Measurements from ENCODE around the gene MEPCE.
"Not testable (repeated sequence)": the region's sequence is repeated elsewhere in the genome, so short reads cannot be mapped to it uniquely, and the experiment has no call there.

MEPCE gene

DNA sequence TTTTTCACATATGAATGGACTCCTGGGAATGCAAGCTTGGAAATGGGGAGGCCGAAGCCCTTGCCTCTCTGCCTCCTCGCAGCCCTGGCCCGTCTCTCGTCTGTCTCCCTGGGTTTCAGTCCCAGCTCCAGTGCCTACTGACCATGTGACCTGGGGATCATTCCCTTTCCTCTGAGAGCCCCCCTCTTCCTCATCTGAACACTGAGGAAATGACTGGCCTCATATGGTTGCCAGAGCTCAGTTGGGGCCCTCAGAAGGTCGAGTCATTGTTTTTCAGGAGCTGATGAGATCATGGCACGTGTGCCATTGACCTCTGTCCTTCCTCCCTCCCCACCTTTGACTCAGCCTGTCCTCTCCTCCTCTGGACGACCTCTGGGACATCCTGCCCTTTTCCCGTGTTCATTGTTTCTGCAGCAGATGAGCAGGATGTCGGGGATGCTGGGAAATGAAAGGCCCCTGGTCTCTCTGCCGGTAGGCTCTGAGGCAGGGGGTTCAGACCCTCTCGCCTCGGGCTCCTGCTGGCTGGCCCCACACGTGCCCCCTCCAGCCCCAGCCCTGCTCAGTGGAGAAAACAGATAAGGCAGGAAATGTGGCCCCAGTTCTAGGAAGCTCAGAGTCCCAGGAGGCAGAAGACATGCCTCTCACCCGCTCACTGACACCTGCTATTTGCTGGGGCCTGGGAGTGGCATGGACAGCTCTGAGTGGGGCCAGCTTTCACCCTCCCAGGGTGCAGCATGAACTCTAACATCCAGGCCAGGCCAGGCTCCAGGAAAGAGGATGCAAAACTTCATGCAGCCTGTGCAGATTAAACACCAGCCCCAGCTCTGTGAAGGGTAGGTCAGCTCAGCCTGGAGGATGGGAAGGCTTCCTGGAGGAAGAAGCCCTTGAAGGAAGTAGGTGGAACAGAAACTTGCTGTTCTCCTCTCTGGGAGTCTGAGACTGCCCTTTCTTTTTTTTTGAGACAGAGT lies 15.0 kb downstream of the MEPCE start:
- no peak overlapping the region for H3K4me3 ChIP-seq (ENCODE audit: extremely low read depth, insufficient read depth, low read length, poor library complexity, severe bottlenecking)
- WGBS, 2 experiments (ENCODE audit: insufficient coverage in 2 of 2): 64 to 67% methylated on average over 11 to 14 of the region's 14 CpGs
- H3K27ac ChIP-seq (ENCODE audit: low read depth, low read length, severe bottlenecking): peak overlapping the region; percentile 76
- no peaks in the 10 kb centered on the region for H3K9me3 ChIP-seq (ENCODE audit: control insufficient read depth, low read length)
- H3K4me1 ChIP-seq (ENCODE audit: control insufficient read depth, insufficient read depth, low read length, poor library complexity, severe bottlenecking): peaks cover 4% of the 10 kb centered on the region
- H3K36me3 ChIP-seq (ENCODE audit: control insufficient read depth, insufficient read depth, low read length): no peaks in the 10 kb centered on the region

DNA sequence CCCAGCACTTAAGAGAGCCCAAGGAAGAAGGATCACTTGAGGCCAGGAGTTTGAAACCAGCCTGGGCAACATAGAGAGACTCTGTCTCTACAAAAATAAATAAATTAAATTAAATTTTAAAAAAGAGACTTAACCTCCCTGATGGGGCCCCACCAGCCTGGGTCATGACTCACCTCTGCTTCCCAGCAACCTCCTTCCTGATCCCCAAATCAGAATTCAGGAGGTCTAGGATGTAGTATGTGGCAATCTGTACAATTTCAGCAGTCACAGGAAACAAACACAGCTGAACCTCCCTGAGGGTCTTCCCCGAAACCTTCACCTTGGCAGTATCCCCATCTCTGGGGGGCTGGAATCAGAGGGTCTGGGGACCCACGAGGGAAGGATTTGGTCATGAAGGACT lies 16.4 kb downstream of the MEPCE start:
- Histone ChIP-seq H3K9me3 (ENCODE audit: control insufficient read depth, low read length) (no peaks in the 10 kb centered on the region), H3K4me1 (ENCODE audit: control insufficient read depth, insufficient read depth, low read length, poor library complexity, severe bottlenecking) (peaks cover 4% of the 10 kb centered on the region), H3K4me3 (ENCODE audit: extremely low read depth, insufficient read depth, low read length, poor library complexity, severe bottlenecking) (no peak overlapping the region), H3K36me3 (ENCODE audit: control insufficient read depth, insufficient read depth, low read length) (no peaks in the 10 kb centered on the region), H3K27ac (ENCODE audit: low read depth, low read length, severe bottlenecking) (no peak overlapping the region)
- WGBS, 2 experiments (ENCODE audit: insufficient coverage in 2 of 2): 100% methylated on average over 1 to 2 of the region's 2 CpGs

DNA sequence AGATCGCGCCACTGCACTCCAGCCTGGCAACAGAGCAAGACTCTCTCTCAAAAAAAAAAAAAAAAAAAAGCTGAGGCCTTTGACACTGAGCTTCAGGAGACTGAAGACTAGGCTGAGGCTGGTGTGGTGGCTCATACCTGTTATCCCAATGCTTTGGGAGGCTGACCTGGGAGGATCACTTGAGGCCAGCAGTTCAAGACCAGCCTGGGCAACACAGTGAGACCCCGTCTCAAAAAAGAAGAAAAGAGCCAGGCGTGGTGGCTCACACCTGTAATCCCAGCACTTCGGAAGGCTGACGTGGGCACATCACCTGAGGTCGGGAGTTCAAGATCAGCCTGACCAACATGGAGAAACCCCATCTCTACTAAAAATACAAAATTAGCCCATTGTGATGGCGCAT lies 17.7 kb downstream of the MEPCE start:
- 75 to 89% methylated on average over 3 of the region's 8 CpGs for WGBS, 2 experiments (ENCODE audit: insufficient coverage in 2 of 2)
- not testable (repeated sequence) for H3K4me3 ChIP-seq (ENCODE audit: extremely low read depth, insufficient read depth, low read length, poor library complexity, severe bottlenecking); H3K4me1 ChIP-seq (ENCODE audit: control insufficient read depth, insufficient read depth, low read length, poor library complexity, severe bottlenecking); H3K9me3 ChIP-seq (ENCODE audit: control insufficient read depth, low read length); H3K27ac ChIP-seq (ENCODE audit: low read depth, low read length, severe bottlenecking); H3K36me3 ChIP-seq (ENCODE audit: control insufficient read depth, insufficient read depth, low read length)

DNA sequence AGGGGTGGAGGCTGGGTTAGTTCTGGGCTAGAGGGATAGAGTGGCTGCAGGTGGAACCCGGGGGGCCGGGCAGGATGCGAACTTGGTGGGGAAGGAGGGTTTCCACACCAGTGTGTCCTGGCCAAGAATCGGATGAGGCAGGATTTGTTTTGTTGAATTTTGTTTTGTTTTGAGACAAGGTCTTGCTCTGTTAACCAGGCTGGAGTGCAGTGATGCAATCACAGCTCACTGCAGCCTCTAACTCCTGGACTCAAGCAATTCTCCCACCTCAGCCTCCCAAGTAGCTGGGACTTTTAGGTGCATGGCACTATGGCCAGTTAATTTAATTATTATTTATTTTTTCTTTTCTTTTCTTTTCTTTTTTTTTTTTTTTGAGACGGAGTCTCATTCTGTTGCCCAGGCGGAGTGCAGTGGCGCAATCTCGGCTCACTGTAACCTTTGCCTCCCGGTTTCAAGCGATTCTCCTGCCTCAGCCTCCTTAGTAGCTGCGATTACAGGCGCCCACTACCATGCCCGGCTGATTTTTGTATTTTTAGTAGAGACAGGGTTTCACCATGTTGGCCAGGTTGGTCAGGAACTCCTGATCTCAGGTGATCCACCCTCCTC lies 19.7 kb downstream of the MEPCE start:
- no peak overlapping the region for H3K27ac ChIP-seq (ENCODE audit: low read depth, low read length, severe bottlenecking)
- H3K36me3 ChIP-seq (ENCODE audit: control insufficient read depth, insufficient read depth, low read length): no peaks in the 10 kb centered on the region
- H3K4me3 ChIP-seq (ENCODE audit: extremely low read depth, insufficient read depth, low read length, poor library complexity, severe bottlenecking): no peak overlapping the region
- 91 to 96% methylated on average over 8 to 11 of the region's 13 CpGs for WGBS, 2 experiments (ENCODE audit: insufficient coverage in 2 of 2)
- H3K4me1 ChIP-seq (ENCODE audit: control insufficient read depth, insufficient read depth, low read length, poor library complexity, severe bottlenecking): peaks cover 4% of the 10 kb centered on the region
- H3K9me3 ChIP-seq (ENCODE audit: control insufficient read depth, low read length): no peaks in the 10 kb centered on the region

DNA sequence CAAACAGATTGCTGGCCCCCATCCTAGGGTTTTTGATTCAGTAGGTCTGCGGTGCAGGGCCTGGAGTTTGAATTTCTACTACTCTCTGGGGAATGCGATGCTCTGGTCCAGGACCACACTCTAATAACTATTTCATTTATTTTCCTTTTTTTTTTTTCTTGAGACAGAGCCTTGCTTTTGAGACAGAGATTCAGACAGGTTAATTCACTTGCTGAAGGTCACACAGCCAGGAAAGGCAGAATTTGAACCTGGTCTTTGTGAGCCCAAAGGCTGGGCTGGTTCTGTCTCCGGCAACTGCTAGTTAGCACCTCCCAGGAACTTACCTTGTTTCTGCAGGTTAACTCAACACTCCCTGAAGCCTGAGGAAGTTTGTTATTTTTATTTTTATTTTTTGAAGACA lies 22.9 kb downstream of the MEPCE start:
- Histone ChIP-seq H3K9me3 (ENCODE audit: control insufficient read depth, low read length) (no peaks in the 10 kb centered on the region), H3K4me1 (ENCODE audit: control insufficient read depth, insufficient read depth, low read length, poor library complexity, severe bottlenecking) (peaks cover 2% of the 10 kb centered on the region), H3K27ac (ENCODE audit: low read depth, low read length, severe bottlenecking) (no peak overlapping the region), H3K36me3 (ENCODE audit: control insufficient read depth, insufficient read depth, low read length) (no peaks in the 10 kb centered on the region), H3K4me3 (ENCODE audit: extremely low read depth, insufficient read depth, low read length, poor library complexity, severe bottlenecking) (no peak overlapping the region)
- 73 to 90% methylated on average over 2 of the region's 3 CpGs for WGBS, 2 experiments (ENCODE audit: insufficient coverage in 2 of 2)

DNA sequence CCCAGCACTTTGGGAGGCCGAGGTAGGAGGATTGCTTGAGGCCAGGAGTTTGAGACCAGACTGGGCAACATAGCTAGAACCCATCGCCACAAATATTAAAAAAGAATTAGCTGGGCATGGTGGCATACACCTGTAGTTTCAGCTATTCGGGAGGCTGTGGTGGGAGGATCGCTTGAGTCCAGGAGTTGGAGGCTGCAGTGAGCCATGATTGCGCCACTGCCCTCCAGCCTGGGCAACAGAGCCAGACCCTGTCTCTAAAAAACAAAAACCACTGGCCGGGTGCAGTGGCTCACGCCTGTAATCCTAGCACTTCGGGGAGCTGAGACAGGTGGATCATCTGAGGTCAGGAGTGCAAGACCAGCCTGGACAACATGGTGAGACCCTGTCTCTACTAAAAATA lies 24.2 kb downstream of the MEPCE start:
- 93 to 94% methylated on average over 6 to 7 of the region's 8 CpGs for WGBS, 2 experiments (ENCODE audit: insufficient coverage in 2 of 2)
- not testable (repeated sequence) for H3K9me3 ChIP-seq (ENCODE audit: control insufficient read depth, low read length); H3K4me3 ChIP-seq (ENCODE audit: extremely low read depth, insufficient read depth, low read length, poor library complexity, severe bottlenecking); H3K27ac ChIP-seq (ENCODE audit: low read depth, low read length, severe bottlenecking); H3K4me1 ChIP-seq (ENCODE audit: control insufficient read depth, insufficient read depth, low read length, poor library complexity, severe bottlenecking); H3K36me3 ChIP-seq (ENCODE audit: control insufficient read depth, insufficient read depth, low read length)

DNA sequence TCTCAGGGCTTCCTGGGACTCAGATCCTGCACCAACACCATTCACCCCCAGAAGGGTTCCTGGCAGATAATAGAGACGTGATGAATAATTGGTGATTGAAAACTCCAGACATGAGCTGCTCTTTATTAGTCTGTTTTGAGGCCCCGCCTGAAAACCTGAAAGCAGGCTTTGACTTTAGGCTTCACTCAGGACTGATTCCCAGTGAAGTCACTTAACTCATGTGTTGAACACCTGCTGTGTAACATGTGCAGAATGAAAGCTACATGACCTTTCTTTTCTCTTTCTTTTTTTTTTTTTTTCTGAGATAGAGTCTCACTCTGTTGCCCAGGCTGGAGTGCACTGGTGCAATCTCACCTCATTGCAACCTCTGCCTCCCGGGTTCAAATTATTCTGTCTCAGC lies 25.6 kb downstream of the MEPCE start:
- no peaks in the 10 kb centered on the region for H3K9me3 ChIP-seq (ENCODE audit: control insufficient read depth, low read length)
- peaks cover 1% of the 10 kb centered on the region for H3K36me3 ChIP-seq (ENCODE audit: control insufficient read depth, insufficient read depth, low read length)
- H3K27ac ChIP-seq (ENCODE audit: low read depth, low read length, severe bottlenecking): no peak overlapping the region
- H3K4me1 ChIP-seq (ENCODE audit: control insufficient read depth, insufficient read depth, low read length, poor library complexity, severe bottlenecking): peaks cover 2% of the 10 kb centered on the region
- 78 to 100% methylated on average over 1 to 2 of the region's 3 CpGs for WGBS, 2 experiments (ENCODE audit: insufficient coverage in 2 of 2)
- H3K4me3 ChIP-seq (ENCODE audit: extremely low read depth, insufficient read depth, low read length, poor library complexity, severe bottlenecking): no peak overlapping the region

DNA sequence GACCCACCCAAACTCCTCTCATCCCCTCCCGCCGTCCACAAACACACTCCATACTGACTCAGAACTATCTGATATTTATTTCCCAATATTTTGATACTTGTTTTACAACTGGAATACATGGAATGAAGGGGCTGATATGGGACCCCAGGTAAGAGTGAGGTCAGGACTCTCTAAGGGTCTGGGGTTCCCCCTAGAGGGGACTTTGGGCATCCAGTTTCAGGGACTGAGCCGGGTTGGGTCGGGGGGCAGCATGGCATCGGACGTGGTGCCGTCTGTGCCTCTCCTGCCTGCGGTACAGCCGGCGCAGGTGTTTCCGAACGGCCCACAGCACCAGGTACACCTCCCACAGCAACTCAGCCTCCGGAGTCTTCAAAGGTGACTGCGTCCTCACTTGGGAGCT lies 26.9 kb downstream of the MEPCE start:
- Histone ChIP-seq H3K9me3 (ENCODE audit: control insufficient read depth, low read length) (no peaks in the 10 kb centered on the region), H3K36me3 (ENCODE audit: control insufficient read depth, insufficient read depth, low read length) (peaks cover 7% of the 10 kb centered on the region), H3K4me1 (ENCODE audit: control insufficient read depth, insufficient read depth, low read length, poor library complexity, severe bottlenecking) (peaks cover 2% of the 10 kb centered on the region), H3K27ac (ENCODE audit: low read depth, low read length, severe bottlenecking) (no peak overlapping the region), H3K4me3 (ENCODE audit: extremely low read depth, insufficient read depth, low read length, poor library complexity, severe bottlenecking) (no peak overlapping the region)
- 88 to 99% methylated on average over 9 to 12 of the region's 14 CpGs for WGBS, 2 experiments (ENCODE audit: insufficient coverage in 2 of 2)

DNA sequence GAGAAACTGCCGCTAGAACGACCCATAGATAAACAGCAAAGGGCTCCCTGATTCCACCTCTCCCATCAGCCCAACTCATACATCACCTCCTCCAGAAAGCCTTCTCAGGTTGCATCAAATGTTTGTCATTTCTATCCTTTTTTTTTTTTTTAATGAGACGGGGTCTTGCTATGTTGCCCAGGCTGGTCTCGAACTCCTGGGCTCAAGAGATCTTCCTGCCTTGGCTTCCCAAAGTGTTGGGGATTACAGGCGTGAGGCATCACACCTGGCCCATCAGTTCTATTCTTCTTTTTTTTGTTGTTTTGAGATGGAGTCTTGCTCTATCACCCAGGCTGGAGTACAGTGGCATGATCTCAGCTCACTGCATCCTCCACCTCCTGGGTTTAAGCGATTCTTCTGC lies 27.4 kb downstream of the MEPCE start:
- Histone ChIP-seq H3K4me3 (ENCODE audit: extremely low read depth, insufficient read depth, low read length, poor library complexity, severe bottlenecking) (no peak overlapping the region), H3K4me1 (ENCODE audit: control insufficient read depth, insufficient read depth, low read length, poor library complexity, severe bottlenecking) (peaks cover 2% of the 10 kb centered on the region), H3K36me3 (ENCODE audit: control insufficient read depth, insufficient read depth, low read length) (peaks cover 9% of the 10 kb centered on the region), H3K27ac (ENCODE audit: low read depth, low read length, severe bottlenecking) (no peak overlapping the region), H3K9me3 (ENCODE audit: control insufficient read depth, low read length) (no peaks in the 10 kb centered on the region)
- WGBS, 2 experiments (ENCODE audit: insufficient coverage in 2 of 2): 80 to 100% methylated on average over 3 to 4 of the region's 6 CpGs

DNA sequence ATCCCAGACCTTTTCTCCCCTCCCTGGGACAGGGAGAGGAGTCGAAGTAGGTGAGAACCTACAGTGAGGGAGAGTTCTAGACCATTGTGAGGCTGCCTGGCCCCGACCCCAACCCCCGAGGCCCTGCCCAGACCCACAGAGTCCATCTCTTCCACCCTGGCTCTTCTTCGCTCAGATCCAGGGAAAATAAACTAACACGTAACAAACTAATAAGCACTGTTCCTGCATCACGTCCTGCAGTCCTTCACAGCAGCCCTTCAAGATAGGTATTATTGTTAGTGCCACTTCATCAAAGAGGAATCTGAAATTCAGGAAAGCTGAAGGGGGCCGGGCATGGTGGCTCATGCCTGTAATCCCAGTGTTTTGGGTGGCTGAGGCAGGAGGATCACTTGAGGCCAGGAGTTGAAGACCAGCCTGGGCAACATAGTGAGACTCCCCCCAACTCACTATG lies 34.6 kb downstream of the MEPCE start, which contains the start of gene SPACDR:
Gene SPACDR (minus strand): TSS at position 51 of the 451 bp plus-strand sequence. CDS start 235 bp downstream, outside the sequence.
- Histone ChIP-seq H3K36me3 (ENCODE audit: control insufficient read depth, insufficient read depth, low read length) (peaks cover 22% of the 10 kb centered on the region), H3K9me3 (ENCODE audit: control insufficient read depth, low read length) (no peaks in the 10 kb centered on the region), H3K4me3 (ENCODE audit: extremely low read depth, insufficient read depth, low read length, poor library complexity, severe bottlenecking) (no peak within 1 kb of the TSS), H3K27ac (ENCODE audit: low read depth, low read length, severe bottlenecking) (no peak within 1 kb of the TSS), H3K4me1 (ENCODE audit: control insufficient read depth, insufficient read depth, low read length, poor library complexity, severe bottlenecking) (peaks cover 14% of the 10 kb centered on the region)
- 69 to 76% methylated on average over 2 to 3 of the region's 7 CpGs for WGBS, 2 experiments (ENCODE audit: insufficient coverage in 2 of 2)

DNA sequence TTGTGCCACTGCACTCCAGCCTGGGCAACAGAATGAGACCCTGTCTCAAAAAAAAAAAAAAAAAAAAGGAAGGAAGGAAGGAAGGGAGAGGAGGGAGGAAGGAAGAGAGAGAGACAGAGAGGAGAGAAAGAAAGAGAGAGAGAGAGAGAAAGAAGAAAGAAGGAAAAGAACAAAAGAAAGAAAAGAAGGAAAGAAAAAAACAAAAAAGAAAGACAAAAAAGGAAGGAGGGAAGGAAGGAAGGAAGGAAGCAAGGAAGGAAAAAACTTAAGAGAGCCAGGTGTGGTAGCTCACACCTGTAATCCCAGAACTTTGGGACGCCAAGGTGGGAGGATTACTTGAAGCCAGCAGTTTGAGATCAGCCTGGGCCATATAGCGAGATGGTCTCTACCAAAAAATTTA lies 35.2 kb downstream of the MEPCE start:
- Histone ChIP-seq H3K36me3 (ENCODE audit: control insufficient read depth, insufficient read depth, low read length) (peaks cover 24% of the 10 kb centered on the region), H3K4me3 (ENCODE audit: extremely low read depth, insufficient read depth, low read length, poor library complexity, severe bottlenecking) (no peak overlapping the region), H3K4me1 (ENCODE audit: control insufficient read depth, insufficient read depth, low read length, poor library complexity, severe bottlenecking) (peaks cover 14% of the 10 kb centered on the region), H3K27ac (ENCODE audit: low read depth, low read length, severe bottlenecking) (no peak overlapping the region), H3K9me3 (ENCODE audit: control insufficient read depth, low read length) (no peaks in the 10 kb centered on the region)
- WGBS, 2 experiments (ENCODE audit: insufficient coverage in 2 of 2): 96 to 100% methylated on average over 2 of the region's 2 CpGs
